Activated CD8-positive, alpha-beta memory T cell treated with anti-CD3 and anti-CD28 coated beads for 36 hours (primary cell): ENCODE measurements around the gene AQP2. TPM values are rescaled to one million over a fixed set of nuclear protein-coding genes. Genes with fewer than 3 reads are reported as not detected.

Source experiments
- CTCF ChIA-PET: fragments of 350-600 bp; sonication (Branson Sonifier 250); formaldehyde crosslinking; loops from one replicate; lab custom pipeline; 2021; ENCODE audit warnings: antibody characterized with exemption; lab: Charles Lee
- POLR2A ChIA-PET: fragments of 350-600 bp; sonication (Branson Sonifier 250); formaldehyde crosslinking; loops from one replicate; lab custom pipeline; 2021; ENCODE audit warnings: antibody characterized with exemption; lab: Charles Lee
- total RNA-seq, 2 experiments: library from RNA; stranded (reverse); gene quantifications; one replicate each; pipeline ENCODE4 v1.2.3, GENCODE V29; 2021

AQP2 gene
- total RNA-seq, 2 experiments from 2014 or later: not detected

GRCh38 chr12:49933796-49934195 is 16.7 kb upstream of the AQP2 start:
- CTCF ChIA-PET: interaction anchor here (0.7 to 2.8 kb wide), 3 partner anchors 9 to 170 kb away, joined by 4 to 8 read pairs (median 5); no protein-coding TSS in a partner anchor
- POLR2A ChIA-PET: no interaction called here

- ChIA-PET POLR2A (no interaction called here), CTCF (no interaction called here)
Measured at GRCh38 chr12:49934505-49934904, 16.0 kb upstream of the AQP2 start.

GRCh38 chr12:49936925-49937324 is 13.6 kb upstream of the AQP2 start:
- ChIA-PET CTCF (interaction anchor here (0.6 to 1.4 kb wide), 3 partner anchors 9 to 122 kb away, joined by 3 to 4 read pairs (median 4); no protein-coding TSS in a partner anchor), POLR2A (no interaction called here)

- POLR2A ChIA-PET: interaction anchor here (0.6 kb wide), 1 partner anchor 83 kb away, joined by 3 read pairs; no protein-coding TSS in a partner anchor
- CTCF ChIA-PET: interaction anchor here (0.6 to 1.4 kb wide), 3 partner anchors 8 to 121 kb away, joined by 3 to 4 read pairs (median 4); no protein-coding TSS in a partner anchor
Measured at GRCh38 chr12:49937639-49938300, 12.8 kb upstream of the AQP2 start.

GRCh38 chr12:49939307-49939706 is 11.2 kb upstream of the AQP2 start:
- POLR2A ChIA-PET: no interaction called here
- CTCF ChIA-PET: interaction anchor here (0.6 to 0.7 kb wide), 2 partner anchors 149 to 997 kb away, joined by 3 to 5 read pairs; no protein-coding TSS in a partner anchor

- ChIA-PET POLR2A (no interaction called here), CTCF (interaction anchor here (0.6 kb wide), 1 partner anchor 996 kb away, joined by 3 read pairs; no protein-coding TSS in a partner anchor)
Measured at GRCh38 chr12:49939707-49940106, 10.8 kb upstream of the AQP2 start.

GRCh38 chr12:49941556-49942511 is 8.7 kb upstream of the AQP2 start:
- POLR2A ChIA-PET: interaction anchor here (0.5 kb wide), 1 partner anchor 184 kb away, joined by 3 read pairs; no protein-coding TSS in a partner anchor
- CTCF ChIA-PET: interaction anchor here (0.6 to 2.2 kb wide), 4 partner anchors 8 to 504 kb away, joined by 3 to 9 read pairs (median 4); no protein-coding TSS in a partner anchor

- ChIA-PET POLR2A (interaction anchor here (0.5 kb wide), 1 partner anchor 184 kb away, joined by 3 read pairs; no protein-coding TSS in a partner anchor), CTCF (interaction anchor here (0.6 to 2.2 kb wide), 4 partner anchors 9 to 503 kb away, joined by 3 to 9 read pairs (median 4); no protein-coding TSS in a partner anchor)
Measured at GRCh38 chr12:49942512-49942893, 8.0 kb upstream of the AQP2 start.

GRCh38 chr12:49942921-49943624 is 7.5 kb upstream of the AQP2 start:
- POLR2A ChIA-PET: no interaction called here
- CTCF ChIA-PET: interaction anchor here (0.8 to 2.2 kb wide), 4 partner anchors 10 to 25 kb away, joined by 3 to 9 read pairs (median 4); no protein-coding TSS in a partner anchor

- POLR2A ChIA-PET: no interaction called here
- CTCF ChIA-PET: interaction anchor here (0.8 to 2.2 kb wide), 3 partner anchors 15 to 26 kb away, joined by 3 to 9 read pairs (median 3); no protein-coding TSS in a partner anchor
Measured at GRCh38 chr12:49943625-49943960, 6.9 kb upstream of the AQP2 start.

- CTCF ChIA-PET: interaction anchor here (2.2 kb wide), 1 partner anchor 23 kb away, joined by 9 read pairs; no protein-coding TSS in a partner anchor
- POLR2A ChIA-PET: no interaction called here
Measured at GRCh38 chr12:49944046-49944445, 6.5 kb upstream of the AQP2 start.

- ChIA-PET CTCF (interaction anchor here (1.1 to 2.5 kb wide), 7 partner anchors 11 to 95 kb away, joined by 3 to 11 read pairs (median 7); partner anchors contain the start of gene AQP5), POLR2A (no interaction called here)
Measured at GRCh38 chr12:49944718-49945117, 5.8 kb upstream of the AQP2 start.

- POLR2A ChIA-PET: no interaction called here
- CTCF ChIA-PET: interaction anchor here (0.6 to 2.7 kb wide), 21 partner anchors 8 to 387 kb away, joined by 3 to 35 read pairs (median 3); partner anchors contain the start of genes AQP5 and RACGAP1
Measured at GRCh38 chr12:49945394-49946080, 5.0 kb upstream of the AQP2 start.

- ChIA-PET POLR2A (no interaction called here), CTCF (interaction anchor here (0.6 to 2.7 kb wide), 20 partner anchors 9 to 388 kb away, joined by 3 to 35 read pairs (median 3); partner anchors contain the start of gene AQP5)
Measured at GRCh38 chr12:49946086-49946485, 4.5 kb upstream of the AQP2 start.

- ChIA-PET CTCF (interaction anchor here (0.6 to 2.7 kb wide), 13 partner anchors 9 to 304 kb away, joined by 3 to 35 read pairs (median 7); no protein-coding TSS in a partner anchor), POLR2A (no interaction called here)
Measured at GRCh38 chr12:49946497-49946896, 4.0 kb upstream of the AQP2 start.

GRCh38 chr12:49947593-49948226 is 2.8 kb upstream of the AQP2 start:
- CTCF ChIA-PET: interaction anchor here (2.7 kb wide), 1 partner anchor 19 kb away, joined by 35 read pairs; no protein-coding TSS in a partner anchor
- POLR2A ChIA-PET: no interaction called here
